Karpas-422 (cell line): ENCODE results near the gene TBC1D3B. TPM values are rescaled to one million over a fixed set of nuclear protein-coding genes. Genes with fewer than 3 reads are reported as not detected.

Source experiments
- DNase-seq: peaks from one replicate; pipeline ENCODE4 v3.0.0-alpha.2; 2015
- H2AFZ ChIP-seq: fragments of 200-600 bp; sonication (generic); 2 replicates; pipeline ENCODE4 v1.6.1; 2014; ENCODE audit warnings: antibody characterized with exemption, low read length, mixed read lengths
- H3K27ac ChIP-seq: fragments of 200-600 bp; sonication (generic); 2 replicates; pipeline ENCODE4 v1.5.1; 2014; ENCODE audit warnings: mild to moderate bottlenecking, low read length, moderate library complexity
- H3K27me3 ChIP-seq: fragments of 200-600 bp; sonication (generic); 2 replicates; pipeline ENCODE4 v1.6.1; 2014; ENCODE audit warnings: low read length, mixed read lengths
- H3K36me3 ChIP-seq: fragments of 200-600 bp; sonication (generic); 2 replicates; pipeline ENCODE4 v1.6.1; 2014; ENCODE audit warnings: low read length, mixed read lengths; ENCODE audit not compliant: insufficient read depth
- H3K4me1 ChIP-seq: fragments of 200-600 bp; sonication (generic); 2 replicates; pipeline ENCODE4 v1.6.1; 2014; ENCODE audit warnings: mild to moderate bottlenecking, low read length, mixed read lengths
- H3K4me2 ChIP-seq: fragments of 200-600 bp; sonication (generic); 2 replicates; pipeline ENCODE4 v1.6.1; 2014; ENCODE audit warnings: low read length, low read depth, mild to moderate bottlenecking; ENCODE audit not compliant: poor library complexity, severe bottlenecking
- H3K4me3 ChIP-seq: fragments of 200-600 bp; sonication (generic); 2 replicates; pipeline ENCODE4 v1.5.1; 2014; ENCODE audit warnings: mild to moderate bottlenecking, antibody characterized with exemption, low read length, mixed read lengths
- H3K79me2 ChIP-seq: fragments of 200-600 bp; sonication (generic); 2 replicates; pipeline ENCODE4 v1.6.1; 2014; ENCODE audit warnings: mild to moderate bottlenecking, low read length, mixed read lengths
- H3K9ac ChIP-seq: fragments of 200-600 bp; sonication (generic); 2 replicates; pipeline ENCODE4 v1.6.0; 2014; ENCODE audit warnings: low read length
- H3K9me2 ChIP-seq: fragments of 200-600 bp; sonication (generic), shearing (Covaris generic); replicated peaks from 2 replicates; pipeline ENCODE4 v1.6.0; 2014; ENCODE audit warnings: mild to moderate bottlenecking, low read length, moderate library complexity; ENCODE audit not compliant: insufficient read depth
- H3K9me3 ChIP-seq: fragments of 300-700, 200-600 bp; sonication (generic); 2 replicates; pipeline ENCODE4 v1.6.1; 2014; ENCODE audit warnings: low read length, mixed read lengths
- H4K20me1 ChIP-seq: fragments of 200-600 bp; sonication (generic); 2 replicates; pipeline ENCODE4 v1.6.1; 2014; ENCODE audit warnings: mild to moderate bottlenecking, antibody characterized with exemption, low read length, low read depth; ENCODE audit not compliant: insufficient read depth
- total RNA-seq: library from RNA; depleted of rRNA; stranded (reverse); fragments of >200 nt; shearing (Covaris generic); gene quantifications from 2 replicates; pipeline ENCODE4 v1.2.3, GENCODE V29; 2014; ENCODE audit warnings: low replicate concordance

Gene TBC1D3B
- total RNA-seq, 1 experiment from 2014 or later, result 0.63 TPM

DNA sequence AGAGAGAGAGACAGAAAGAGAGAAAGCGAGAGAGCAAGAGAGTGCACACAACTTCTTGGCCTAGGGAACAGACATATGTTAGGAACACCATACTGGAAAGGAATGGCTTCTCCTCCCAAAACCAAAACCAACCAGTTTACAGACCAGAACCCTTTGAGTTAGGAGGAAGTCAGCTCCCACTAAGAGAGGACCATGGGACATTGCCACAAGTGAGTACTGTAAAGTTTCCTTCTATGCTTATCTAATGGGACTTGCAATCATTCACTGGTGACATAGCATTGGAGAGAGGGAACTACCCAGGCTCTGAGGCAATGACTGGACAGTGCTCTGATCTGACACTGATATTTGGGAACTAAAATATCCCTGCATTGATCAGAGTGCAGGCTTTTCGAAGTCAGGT, 32.4 kb downstream of the TBC1D3B start:
- no peaks in the 10 kb centered on the region for H3K9me3 ChIP-seq
- H3K79me2 ChIP-seq, result no peaks in the 10 kb centered on the region
- no peaks in the 10 kb centered on the region for H3K9me2 ChIP-seq
- H2AFZ ChIP-seq, result no peak overlapping the region
- H3K36me3 ChIP-seq, result no peaks in the 10 kb centered on the region
- H3K27ac ChIP-seq, result no peak overlapping the region
- no peaks in the 10 kb centered on the region; the same call in 1 of the 2 replicates for H3K27me3 ChIP-seq
- no peak for DNase-seq
- no peaks in the 10 kb centered on the region for H4K20me1 ChIP-seq
- no peak overlapping the region for H3K4me2 ChIP-seq
- peaks cover 6% of the 10 kb centered on the region for H3K4me1 ChIP-seq
- H3K9ac ChIP-seq, result no peak overlapping the region
- H3K4me3 ChIP-seq, result no peak overlapping the region

DNA sequence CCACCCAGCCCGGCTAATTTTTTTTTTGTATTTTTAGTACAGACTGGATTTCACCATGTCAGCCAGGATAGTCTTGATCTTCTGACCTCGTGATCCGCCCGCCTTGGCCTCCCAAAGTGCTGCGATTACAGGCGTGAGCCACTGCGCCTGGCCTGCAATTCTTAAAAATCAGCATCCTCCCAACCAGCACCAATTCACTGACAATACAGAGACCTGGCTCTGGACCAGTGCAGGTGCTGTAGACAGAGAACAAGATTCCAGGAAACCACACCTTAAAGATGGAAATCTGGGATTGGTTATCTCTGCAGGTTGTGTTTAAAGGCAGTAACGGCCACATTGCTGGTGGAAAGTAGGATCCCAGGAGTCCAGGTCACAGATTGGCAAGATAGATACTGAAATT, 33.6 kb downstream of the TBC1D3B start:
- Histone ChIP-seq H3K27me3 (no peaks in the 10 kb centered on the region; the same call in 1 of the 2 replicates), H2AFZ (no peak overlapping the region), H3K9ac (no peak overlapping the region), H3K4me2 (no peak overlapping the region), H4K20me1 (no peaks in the 10 kb centered on the region), H3K36me3 (no peaks in the 10 kb centered on the region), H3K79me2 (no peaks in the 10 kb centered on the region), H3K4me1 (no peaks in the 10 kb centered on the region), H3K4me3 (no peak overlapping the region), H3K9me3 (no peaks in the 10 kb centered on the region), H3K9me2 (no peaks in the 10 kb centered on the region), H3K27ac (no peak overlapping the region)
- DNase-seq, result no peak

DNA sequence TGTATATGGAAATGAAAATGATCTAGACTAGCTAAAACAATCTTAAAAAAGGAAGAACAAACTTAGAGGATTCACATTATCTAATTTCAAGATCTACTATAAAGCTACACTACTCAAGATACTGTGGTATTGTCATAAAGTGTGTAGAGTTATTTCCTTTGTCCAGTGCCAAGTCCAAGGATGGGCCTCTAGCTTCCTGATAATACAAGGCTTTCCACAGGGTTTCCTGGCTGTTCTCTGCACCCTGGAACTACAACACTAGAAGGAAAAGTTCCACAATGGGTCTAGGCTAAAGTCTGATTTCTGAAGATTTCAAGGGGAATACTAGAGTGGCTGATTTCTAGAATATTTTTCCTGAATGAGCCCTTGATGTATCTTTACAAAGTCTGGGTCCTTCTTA, 34.2 kb downstream of the TBC1D3B start:
- Histone ChIP-seq H3K9me3 (no peaks in the 10 kb centered on the region), H3K4me3 (no peak overlapping the region), H3K27ac (no peak overlapping the region), H3K9me2 (no peaks in the 10 kb centered on the region), H3K4me2 (no peak overlapping the region), H2AFZ (no peak overlapping the region), H3K79me2 (no peaks in the 10 kb centered on the region), H3K27me3 (no peaks in the 10 kb centered on the region; the same call in 1 of the 2 replicates), H3K9ac (no peak overlapping the region), H4K20me1 (no peaks in the 10 kb centered on the region), H3K4me1 (no peaks in the 10 kb centered on the region), H3K36me3 (no peaks in the 10 kb centered on the region)
- DNase-seq, result no peak

DNA sequence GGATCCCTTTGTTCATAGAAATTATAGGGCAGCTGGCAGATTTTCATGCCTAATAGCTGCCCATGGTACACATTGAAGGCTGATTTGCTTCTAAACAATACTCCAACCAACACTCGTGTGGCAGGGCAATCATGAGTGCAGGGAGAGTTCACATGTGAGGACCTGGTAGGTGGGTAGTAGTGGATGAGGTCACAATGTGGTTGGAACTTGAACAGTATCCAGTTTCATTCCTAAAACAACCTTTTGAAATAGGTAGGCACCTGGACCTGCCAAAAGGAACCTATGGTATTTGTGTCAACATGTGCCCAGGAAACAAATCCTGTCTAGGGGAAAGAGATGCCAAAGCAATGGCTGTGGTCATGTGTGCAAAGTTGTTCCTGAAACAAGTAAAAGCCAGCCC, 40.0 kb downstream of the TBC1D3B start:
- Histone ChIP-seq H3K27me3 (no peaks in the 10 kb centered on the region; the same call in 1 of the 2 replicates), H3K36me3 (no peaks in the 10 kb centered on the region), H3K9ac (no peak overlapping the region), H2AFZ (no peak overlapping the region), H3K9me3 (no peaks in the 10 kb centered on the region), H3K9me2 (no peaks in the 10 kb centered on the region), H3K4me1 (peaks cover 26% of the 10 kb centered on the region), H4K20me1 (no peaks in the 10 kb centered on the region), H3K27ac (no peak overlapping the region), H3K79me2 (no peaks in the 10 kb centered on the region), H3K4me3 (no peak overlapping the region), H3K4me2 (no peak overlapping the region)
- DNase-seq, result no peak

DNA sequence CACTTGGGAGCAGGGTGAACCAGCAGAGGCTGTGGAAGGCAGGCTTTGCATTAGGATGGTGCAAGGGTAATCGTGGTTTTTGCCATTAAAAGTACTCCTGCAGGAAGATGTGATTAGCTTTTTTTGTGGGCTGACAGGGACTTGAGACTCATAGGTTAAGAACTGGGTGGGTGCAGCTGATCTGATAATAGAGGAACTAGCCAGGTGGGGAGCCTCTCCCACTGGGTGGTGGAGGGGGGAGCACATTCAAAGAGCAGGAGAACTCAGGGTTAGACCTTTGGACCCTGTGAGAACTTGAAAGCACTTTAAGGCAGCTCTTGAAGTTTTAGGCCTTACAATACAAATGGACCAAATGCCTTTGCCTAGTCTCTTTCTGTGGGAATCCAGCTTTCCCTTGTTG, 40.4 kb downstream of the TBC1D3B start:
- H2AFZ ChIP-seq, result no peak overlapping the region
- no peak for DNase-seq

DNA sequence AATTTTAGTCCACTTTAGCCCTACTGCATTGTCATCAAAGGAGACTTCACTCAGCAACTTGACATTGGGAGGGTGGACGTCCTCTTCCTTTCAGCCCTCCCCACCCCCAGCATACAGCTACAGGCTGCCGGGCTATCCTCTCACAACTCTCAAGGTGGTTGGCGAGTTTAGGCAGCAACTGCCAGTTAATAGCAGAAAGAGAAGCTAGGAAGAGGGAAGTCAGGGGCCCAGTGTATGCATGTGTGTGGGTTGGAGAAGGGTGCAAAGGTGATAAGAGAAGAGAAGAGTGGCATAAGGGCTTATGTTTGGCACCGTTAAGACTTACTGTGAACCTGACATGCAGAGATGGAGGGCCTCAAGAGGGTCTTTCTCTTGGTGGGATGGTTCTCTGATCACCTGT, 41.0 kb downstream of the TBC1D3B start:
- no peak for DNase-seq
- Histone ChIP-seq H3K4me2 (no peak overlapping the region), H3K4me3 (no peak overlapping the region)

More for the DNA sequence above, 40.4 kb downstream of the TBC1D3B start:
- Histone ChIP-seq H3K79me2 (no peaks in the 10 kb centered on the region), H3K4me1 (peaks cover 26% of the 10 kb centered on the region), H3K9me2 (no peaks in the 10 kb centered on the region), H3K9ac (no peak overlapping the region), H3K27ac (no peak overlapping the region), H3K36me3 (no peaks in the 10 kb centered on the region), H3K4me2 (no peak overlapping the region), H3K27me3 (no peaks in the 10 kb centered on the region), H3K9me3 (no peaks in the 10 kb centered on the region), H4K20me1 (no peaks in the 10 kb centered on the region), H3K4me3 (no peak overlapping the region)

DNA sequence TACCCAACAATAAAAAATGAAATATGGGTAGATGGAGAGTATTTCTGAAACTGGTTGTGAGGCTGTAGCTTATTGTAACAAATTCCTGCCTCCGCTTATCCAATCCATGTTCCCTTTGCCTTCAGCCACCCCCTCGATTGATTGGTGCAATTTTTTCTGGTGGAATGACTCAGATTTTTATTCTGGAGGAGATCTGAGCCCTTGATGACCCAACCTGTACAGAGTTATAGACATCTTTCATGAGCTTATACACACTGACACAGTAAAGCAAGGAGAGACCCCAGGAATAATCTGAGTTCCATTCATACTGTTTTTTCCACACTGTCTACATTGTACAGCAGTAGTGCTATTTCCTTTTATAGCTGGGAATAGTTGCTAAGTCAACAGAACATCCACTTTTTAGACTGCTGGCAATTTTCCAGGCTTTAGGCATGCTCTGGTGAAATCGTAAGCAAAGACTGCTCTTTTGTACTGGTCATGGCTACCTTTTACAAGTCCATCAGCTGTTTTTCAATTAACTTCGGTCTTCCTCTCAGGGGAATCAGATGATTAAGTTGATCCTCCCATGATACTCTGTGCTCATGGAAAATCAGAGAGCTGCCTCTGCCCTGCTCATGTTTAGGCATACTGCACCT, 42.7 kb downstream of the TBC1D3B start:
- Histone ChIP-seq H3K9ac (no peak overlapping the region), H3K27me3 (no peaks in the 10 kb centered on the region), H3K4me3 (no peak overlapping the region), H3K9me2 (no peaks in the 10 kb centered on the region), H3K4me2 (no peak overlapping the region), H3K36me3 (no peaks in the 10 kb centered on the region), H3K4me1 (peaks cover 37% of the 10 kb centered on the region), H3K79me2 (no peaks in the 10 kb centered on the region), H2AFZ (no peak overlapping the region), H3K9me3 (no peaks in the 10 kb centered on the region), H4K20me1 (no peaks in the 10 kb centered on the region), H3K27ac (no peak overlapping the region)
- DNase-seq, result no peak

More for the DNA sequence above, 41.0 kb downstream of the TBC1D3B start:
- Histone ChIP-seq H3K27ac (no peak overlapping the region), H3K9ac (no peak overlapping the region), H3K9me3 (no peaks in the 10 kb centered on the region), H3K4me1 (peaks cover 26% of the 10 kb centered on the region), H3K27me3 (no peaks in the 10 kb centered on the region), H3K79me2 (no peaks in the 10 kb centered on the region), H4K20me1 (no peaks in the 10 kb centered on the region), H2AFZ (no peak overlapping the region), H3K36me3 (no peaks in the 10 kb centered on the region), H3K9me2 (no peaks in the 10 kb centered on the region)

DNA sequence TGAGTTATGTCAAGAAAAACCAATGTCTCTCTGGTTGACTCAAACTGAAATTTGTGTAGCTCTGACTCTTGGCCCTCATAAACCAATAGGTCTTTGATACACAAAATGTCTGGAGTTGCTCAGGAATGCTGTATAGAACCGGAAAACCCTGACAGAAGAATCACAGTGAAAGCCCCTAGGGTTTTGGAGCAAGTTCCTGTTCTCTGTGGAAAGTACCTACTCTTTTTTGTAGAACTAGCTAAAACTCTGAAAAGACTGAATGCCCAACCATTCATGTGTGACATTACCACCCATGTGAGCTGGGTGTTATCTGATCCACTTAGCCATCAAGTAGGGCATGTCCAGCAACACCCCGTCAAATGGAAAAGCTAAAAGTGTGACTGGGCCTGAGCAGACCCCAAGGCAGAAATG, 44.0 kb downstream of the TBC1D3B start:
- no peaks in the 10 kb centered on the region for H3K9me2 ChIP-seq
- H3K9me3 ChIP-seq, result no peaks in the 10 kb centered on the region
- H2AFZ ChIP-seq, result no peak overlapping the region
- H3K9ac ChIP-seq, result no peak overlapping the region
- H4K20me1 ChIP-seq, result no peaks in the 10 kb centered on the region
- no peaks in the 10 kb centered on the region for H3K27me3 ChIP-seq
- H3K4me1 ChIP-seq, result peaks cover 50% of the 10 kb centered on the region
- H3K4me3 ChIP-seq, result no peak overlapping the region
- H3K79me2 ChIP-seq, result no peaks in the 10 kb centered on the region
- H3K36me3 ChIP-seq, result no peaks in the 10 kb centered on the region
- no peak for DNase-seq
- H3K4me2 ChIP-seq, result no peak overlapping the region
- H3K27ac ChIP-seq, result no peak overlapping the region
